IPS-15b (cell line): ENCODE results near the gene ZP3.
"Not testable (repeated sequence)": the region's sequence is repeated elsewhere in the genome, so short reads cannot be mapped to it uniquely, and the experiment has no call there.

Experiments used
- H3K27me3 ChIP-seq: one replicate; pipeline ENCODE4 v1.6.1; 2013; ENCODE audit warnings: low read length; ENCODE audit not compliant: control insufficient read depth, insufficient read depth
- H3K36me3 ChIP-seq: one replicate; pipeline ENCODE4 v1.6.1; 2013; ENCODE audit warnings: low read length; ENCODE audit not compliant: control insufficient read depth, insufficient read depth
- H3K4me1 ChIP-seq: one replicate; pipeline ENCODE4 v1.6.1; 2013; ENCODE audit warnings: mild to moderate bottlenecking, low read length; ENCODE audit not compliant: control insufficient read depth, insufficient read depth
- H3K4me3 ChIP-seq: one replicate; pipeline ENCODE4 v1.5.1; 2013; ENCODE audit warnings: low read depth, low read length
- H3K9ac ChIP-seq: one replicate; pipeline ENCODE4 v1.6.1; 2013; ENCODE audit warnings: low read depth, mild to moderate bottlenecking, low read length
- H3K9me3 ChIP-seq: one replicate; pipeline ENCODE4 v1.6.1; 2013; ENCODE audit warnings: mild to moderate bottlenecking, low read length; ENCODE audit not compliant: control insufficient read depth, insufficient read depth

The ZP3 gene

GRCh38 chr7:76479628-76480027, 54.9 kb downstream of the ZP3 start:
- not testable (repeated sequence) for H3K36me3 ChIP-seq, H3K4me3 ChIP-seq, H3K27me3 ChIP-seq, H3K9me3 ChIP-seq, H3K4me1 ChIP-seq, H3K9ac ChIP-seq

DNA sequence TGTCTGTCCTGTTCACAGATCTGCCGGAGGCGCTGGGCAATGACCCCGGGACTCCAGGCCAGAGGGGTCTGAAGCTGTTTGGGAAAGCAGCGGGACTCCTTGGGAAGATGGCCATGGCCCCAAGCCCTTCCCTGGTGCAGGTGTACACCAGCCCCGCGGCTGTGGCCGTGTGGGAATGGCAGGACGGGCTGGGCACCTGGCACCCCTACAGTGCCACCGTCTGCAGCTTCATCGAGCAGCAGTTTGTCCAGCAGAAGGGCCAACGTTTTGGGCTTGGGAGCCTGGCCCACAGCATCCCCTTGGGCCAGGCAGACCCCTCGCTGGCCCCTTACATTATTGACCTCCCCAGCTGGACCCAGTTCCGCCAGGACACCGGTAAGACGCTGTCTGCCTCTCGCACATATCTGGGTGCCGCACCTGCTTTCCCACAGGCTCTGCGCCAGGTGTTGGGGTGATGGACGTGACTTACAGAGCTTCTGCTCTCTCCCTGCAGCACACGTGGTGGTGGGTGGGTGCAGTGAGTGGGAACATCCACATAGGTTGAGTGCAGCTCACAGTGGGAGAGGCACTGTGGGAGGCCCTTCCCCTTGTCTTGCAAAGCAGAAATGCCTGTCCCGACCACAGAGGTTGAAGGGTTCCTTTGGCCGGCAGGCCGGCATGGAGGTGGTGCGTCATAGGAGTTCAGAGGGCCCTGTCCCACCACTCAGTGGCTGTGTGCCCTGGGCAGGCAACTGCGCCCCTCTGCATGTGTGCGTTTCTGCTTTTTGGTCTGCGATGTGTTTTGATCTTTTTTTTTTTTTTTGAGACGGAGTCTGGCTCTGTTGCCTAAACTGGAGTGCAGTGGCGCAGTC, 55.9 kb downstream of the ZP3 start:
- H3K4me1 ChIP-seq, H3K4me3 ChIP-seq, H3K9me3 ChIP-seq, H3K27me3 ChIP-seq, H3K9ac ChIP-seq, H3K36me3 ChIP-seq: not testable (repeated sequence)

DNA sequence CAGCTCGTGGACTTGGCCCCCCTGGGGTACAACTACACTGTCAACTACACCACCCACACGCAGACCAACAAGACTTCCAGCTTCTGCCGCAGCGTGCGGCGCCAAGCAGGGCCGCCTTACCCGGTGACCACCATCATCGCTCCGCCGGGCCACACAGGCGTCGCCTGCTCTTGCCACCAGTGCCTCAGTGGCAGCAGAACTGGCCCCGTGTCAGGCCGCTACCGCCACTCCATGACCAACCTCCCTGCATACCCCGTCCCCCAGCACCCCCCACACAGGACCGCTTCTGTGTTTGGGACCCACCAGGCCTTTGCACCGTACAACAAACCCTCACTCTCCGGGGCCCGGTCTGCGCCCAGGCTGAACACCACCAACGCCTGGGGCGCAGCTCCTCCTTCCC, 57.9 kb downstream of the ZP3 start:
- H3K4me1 ChIP-seq, H3K27me3 ChIP-seq, H3K36me3 ChIP-seq, H3K9ac ChIP-seq, H3K9me3 ChIP-seq, H3K4me3 ChIP-seq: not testable (repeated sequence)

DNA sequence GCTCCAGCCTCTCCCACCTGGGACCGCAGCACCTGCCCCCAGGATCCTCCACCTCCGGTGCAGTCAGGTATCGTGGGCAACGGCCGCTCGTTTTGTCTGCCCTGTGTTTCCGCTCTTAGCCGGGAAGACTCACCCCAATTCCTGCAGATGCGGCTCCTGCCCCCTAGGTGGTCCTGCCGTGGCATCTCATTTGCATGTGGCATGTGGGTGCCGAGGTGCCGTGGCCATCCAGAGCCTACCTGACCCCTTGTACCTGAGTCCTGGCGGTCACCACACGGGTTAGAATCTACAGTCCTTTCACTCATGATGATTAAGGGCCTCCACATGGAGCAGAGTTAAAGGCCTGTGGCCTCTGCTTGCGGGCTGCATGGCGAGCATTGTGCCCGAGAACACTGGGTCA, 58.3 kb downstream of the ZP3 start:
- not testable (repeated sequence) for H3K9me3 ChIP-seq, H3K36me3 ChIP-seq, H3K4me3 ChIP-seq, H3K9ac ChIP-seq, H3K4me1 ChIP-seq, H3K27me3 ChIP-seq

DNA sequence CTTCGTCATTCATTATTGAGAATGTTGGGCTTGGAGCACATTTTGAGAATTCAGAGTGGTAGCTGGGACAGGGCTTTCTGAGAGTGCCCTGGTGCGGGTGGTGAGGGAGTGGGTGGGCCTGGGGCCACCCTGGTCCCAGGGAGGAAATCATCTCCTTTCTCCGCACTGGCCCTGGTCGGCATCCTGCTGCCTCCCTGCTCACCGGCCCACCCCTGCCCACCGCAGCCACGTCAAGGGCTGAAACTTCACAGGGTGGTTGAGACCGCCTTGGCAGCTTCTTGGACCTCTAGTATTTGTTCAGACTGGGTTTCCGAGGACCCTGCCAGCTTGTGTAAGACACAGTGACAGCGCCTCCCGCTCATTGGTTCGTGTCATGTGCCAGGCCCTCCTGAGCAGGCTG, 59.7 kb downstream of the ZP3 start:
- H3K4me1 ChIP-seq, H3K4me3 ChIP-seq, H3K9ac ChIP-seq, H3K36me3 ChIP-seq, H3K27me3 ChIP-seq, H3K9me3 ChIP-seq: not testable (repeated sequence)

DNA sequence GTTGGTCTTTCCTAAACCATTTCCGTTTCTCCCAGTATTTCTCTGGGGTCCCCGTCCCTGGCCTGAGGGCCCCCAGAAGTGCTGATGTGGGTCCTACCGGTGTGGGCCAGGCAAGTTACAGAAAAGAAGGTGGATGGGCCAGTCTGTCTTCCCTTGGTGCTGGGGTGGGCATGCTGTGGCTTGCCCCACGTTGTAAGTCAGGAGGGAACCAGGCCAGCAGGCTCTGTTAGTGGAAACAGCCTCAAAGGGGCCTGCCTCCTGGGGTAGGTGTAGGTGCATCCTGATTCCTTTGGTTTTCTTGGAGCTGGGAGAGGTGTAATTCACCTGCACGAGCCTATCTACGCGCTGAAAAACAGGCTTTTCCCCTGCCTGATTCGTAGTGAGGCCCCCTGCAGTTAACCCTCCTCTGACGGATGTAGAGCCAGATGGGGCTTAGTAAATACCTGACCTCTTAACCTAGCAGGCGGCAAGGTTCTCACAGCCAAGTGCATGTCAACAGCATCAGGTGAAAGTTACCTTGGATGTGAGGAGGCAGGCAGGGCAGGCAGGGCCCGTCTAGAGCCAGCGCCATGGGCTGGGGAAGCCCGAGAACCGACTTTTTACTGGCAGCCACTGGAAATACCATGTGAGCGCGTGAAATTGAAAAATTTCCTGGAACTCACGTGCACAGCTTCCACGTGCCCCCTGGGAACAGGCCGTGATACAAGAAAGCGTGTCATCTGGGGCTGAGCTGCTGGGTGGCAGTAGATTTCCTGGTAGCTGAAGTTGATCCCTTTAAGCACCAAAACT, 61.3 kb downstream of the ZP3 start:
- not testable (repeated sequence) for H3K4me3 ChIP-seq, H3K36me3 ChIP-seq, H3K9ac ChIP-seq, H3K9me3 ChIP-seq, H3K27me3 ChIP-seq, H3K4me1 ChIP-seq

GRCh38 chr7:76486618-76487017, 61.9 kb downstream of the ZP3 start:
- not testable (repeated sequence) for H3K4me1 ChIP-seq, H3K9me3 ChIP-seq, H3K4me3 ChIP-seq, H3K9ac ChIP-seq, H3K27me3 ChIP-seq, H3K36me3 ChIP-seq

- H3K9ac ChIP-seq, H3K36me3 ChIP-seq, H3K4me1 ChIP-seq, H3K9me3 ChIP-seq, H3K27me3 ChIP-seq, H3K4me3 ChIP-seq: not testable (repeated sequence)
These were observed 63.2 kb downstream of the ZP3 start for GRCh38 chr7:76487969-76488368.
